Esophagus muscularis mucosa (tissue), 4 donors: ENCODE data around the gene UVRAG. TPM values are rescaled to one million over a fixed set of nuclear protein-coding genes. Genes with fewer than 3 reads are reported as not detected.

Experiments
- DNase-seq: peaks from one replicate; pipeline ENCODE4 v3.0.0-alpha.2; 2017; ENCODE audit errors: extremely low spot score
- H3K27ac ChIP-seq, 4 donors: fragments of 200-600 bp; sonication (generic); replicated peaks in 1 of 4; 1 replicate in 3 of 4; 2 replicates in 1 of 4; pipeline ENCODE4 v1.5.1; 2016 to 2019; ENCODE audit warnings: mild to moderate bottlenecking in 1 of 4
- H3K27me3 ChIP-seq, 4 donors: fragments of 200-600 bp; sonication (generic); one replicate each; pipeline versions ENCODE4 v1.5.1 to v1.6.0; 2016 to 2019
- H3K36me3 ChIP-seq, 4 donors: fragments of 200-600 bp; sonication (generic); one replicate each; pipeline ENCODE4 v1.5.1; 2016 to 2019
- H3K4me1 ChIP-seq, 4 donors: fragments of 200-600 bp; sonication (generic); one replicate each; pipeline ENCODE4 v1.5.1; 2016 to 2019
- H3K4me3 ChIP-seq, 4 donors: fragments of 200-600 bp; sonication (generic); 1 replicate in 2 of 4; 2 replicates in 2 of 4; pipeline ENCODE4 v1.5.1; 2016 to 2019; ENCODE audit warnings: mild to moderate bottlenecking in 4 of 4, moderate library complexity in 1 of 4
- H3K9me3 ChIP-seq, 4 donors: fragments of 200-600 bp; sonication (generic); 1 replicate in 3 of 4; 2 replicates in 1 of 4; pipeline ENCODE4 v1.5.1; 2016 to 2019
- CTCF ChIP-seq, 3 experiments: fragments of 200-600 bp in 2 of 3; fragments of 450-650 bp in 1 of 3; sonication (generic) in 2 of 3; IDR thresholded peaks; one replicate each; pipeline ENCODE4 v1.5.1; 2017 to 2019; ENCODE audit warnings: antibody characterized with exemption in 3 of 3, mild to moderate bottlenecking in 2 of 3, moderate library complexity in 1 of 3
- EP300 ChIP-seq: sonication (generic); formaldehyde crosslinking; IDR thresholded peaks from one replicate; pipeline ENCODE4 v1.6.1; 2017; ENCODE audit warnings: antibody characterized with exemption
- POLR2A ChIP-seq: fragments of 450-650 bp; IDR thresholded peaks from one replicate; pipeline ENCODE4 v1.6.1; 2017; ENCODE audit warnings: antibody characterized with exemption, moderate library complexity, mild to moderate bottlenecking, low read depth
- POLR2AphosphoS5 ChIP-seq, 2 donors: sonication (generic); formaldehyde crosslinking; IDR thresholded peaks; one replicate each; pipeline ENCODE4 v1.6.1; 2017; ENCODE audit warnings: antibody characterized with exemption in 2 of 2
- WGBS: methylation state at CpG from one replicate; pipeline ENCODE4 v1.1.5; 2018; 5-methylcytosine and 5-hydroxymethylcytosine counted together
- intact Hi-C: fragments of 100-400 bp; cut with DNase I; formaldehyde crosslinking; loops from one replicate; pipeline ENCODE4 v1.15.1; 2023
- total RNA-seq, 4 donors: library from RNA; depleted of rRNA; stranded (reverse); fragments of >200 nt; gene quantifications; one replicate each; pipeline versions ENCODE4 v1.1.0 to v1.2.1, GENCODE V29; 2016

UVRAG gene
- total RNA-seq, 4 donors from 2014 or later = 30.6 to 37.4 (median 34.7) TPM

GRCh38 chr11:76119779-76120178 is 304.8 kb downstream of the UVRAG start:
- H3K4me1 ChIP-seq = peaks cover 31 to 37% (median 32%) of the 10 kb centered on the region in 4 donors
- no peak overlapping the region for H3K4me3 ChIP-seq
- H3K27me3 ChIP-seq = no peaks in the 10 kb centered on the region
- no peak for DNase-seq
- peaks cover 0 to 6% (median 2%) of the 10 kb centered on the region in 4 donors for H3K36me3 ChIP-seq
- intact Hi-C loops = no loop called here
- 81% methylated on average over 4 of the region's 4 CpGs for WGBS
- no peak for TF ChIP-seq POLR2A
- no peak for TF ChIP-seq EP300
- no peak for TF ChIP-seq CTCF (IDR thresholded peaks at IDR 0.05)
- no peak for TF ChIP-seq POLR2AphosphoS5 (IDR thresholded peaks at IDR 0.05)
- H3K27ac ChIP-seq = peak overlapping the region; percentile 9 to 55 (median 34)
- H3K9me3 ChIP-seq = no peaks in the 10 kb centered on the region

GRCh38 chr11:76120513-76121101 is 305.6 kb downstream of the UVRAG start:
- no peaks in the 10 kb centered on the region for H3K27me3 ChIP-seq
- peaks cover 31 to 41% (median 36%) of the 10 kb centered on the region in 4 donors for H3K4me1 ChIP-seq
- TF ChIP-seq EP300 = no peak
- TF ChIP-seq POLR2AphosphoS5 (IDR thresholded peaks at IDR 0.05) = peak; percentile 14 to 40
- TF ChIP-seq CTCF (IDR thresholded peaks at IDR 0.05) = no peak
- intact Hi-C loops = no loop called here
- H3K4me3 ChIP-seq = peak overlapping the region in 2 of 4 donors; percentile 2 to 9
- peak overlapping the region; percentile 32 to 55 (median 42) for H3K27ac ChIP-seq
- no peak for DNase-seq
- H3K9me3 ChIP-seq = no peaks in the 10 kb centered on the region
- WGBS = 16% methylated on average over 5 of the region's 5 CpGs
- peaks cover 0 to 6% (median 2%) of the 10 kb centered on the region in 4 donors for H3K36me3 ChIP-seq

- H3K27ac ChIP-seq = no peak overlapping the region
- H3K9me3 ChIP-seq = no peaks in the 10 kb centered on the region
- H3K27me3 ChIP-seq = no peaks in the 10 kb centered on the region
- H3K4me3 ChIP-seq = no peak overlapping the region
- H3K36me3 ChIP-seq = no peaks in the 10 kb centered on the region
- 73% methylated on average over 4 of the region's 4 CpGs for WGBS
- peaks cover 31 to 41% (median 37%) of the 10 kb centered on the region in 4 donors for H3K4me1 ChIP-seq
- intact Hi-C loops = no loop called here
- no peak for DNase-seq
- no peak for TF ChIP-seq POLR2AphosphoS5 (IDR thresholded peaks at IDR 0.05)
- no peak for TF ChIP-seq CTCF (IDR thresholded peaks at IDR 0.05)
- TF ChIP-seq EP300 = no peak
- no peak for TF ChIP-seq POLR2A
Observed at GRCh38 chr11:76123248-76123647, 308.2 kb downstream of the UVRAG start.

- Histone ChIP-seq H3K4me3 (no peak overlapping the region), H3K36me3 (no peaks in the 10 kb centered on the region), H3K27me3 (no peaks in the 10 kb centered on the region), H3K4me1 (peaks cover 17 to 38% (median 28%) of the 10 kb centered on the region in 4 donors), H3K9me3 (no peaks in the 10 kb centered on the region), H3K27ac (no peak overlapping the region)
- WGBS = 83% methylated on average over 8 of the region's 8 CpGs
- intact Hi-C loops = no loop called here
- no peak for TF ChIP-seq CTCF (IDR thresholded peaks at IDR 0.05)
- TF ChIP-seq POLR2A = no peak
- no peak for TF ChIP-seq POLR2AphosphoS5 (IDR thresholded peaks at IDR 0.05)
- TF ChIP-seq EP300 = no peak
- no peak for DNase-seq
Observed at GRCh38 chr11:76124905-76125770, 310.1 kb downstream of the UVRAG start.
